Measurements from ENCODE around the gene FAM72B. TPM values are rescaled to one million over a fixed set of nuclear protein-coding genes. Genes with fewer than 3 reads are reported as not detected.
"Not testable (repeated sequence)": the region's sequence is repeated elsewhere in the genome, so short reads cannot be mapped to it uniquely, and the experiment has no call there.

The FAM72B gene
- total RNA-seq, 1 experiment from 2014 or later: 33.3 TPM

DNA sequence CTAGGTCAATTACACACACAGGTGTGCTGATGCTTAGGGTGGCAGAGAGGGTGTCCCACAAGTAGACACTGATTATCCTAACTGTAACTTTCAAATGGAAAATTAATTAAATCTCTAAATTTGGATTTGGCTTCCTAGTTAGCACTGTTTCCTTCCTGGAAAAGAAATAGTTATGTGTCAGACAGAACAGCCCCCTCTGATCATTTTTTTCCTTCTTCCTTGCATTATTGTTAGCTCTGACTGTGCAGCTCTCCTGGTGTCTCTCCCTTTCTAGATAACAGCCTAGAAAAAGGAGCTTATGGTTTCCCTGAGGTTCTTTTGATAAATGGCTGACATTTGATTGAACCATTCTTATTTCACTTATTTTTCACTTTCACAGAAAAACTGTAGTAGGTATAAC, 31.4 kb downstream of the FAM72B start:
- not testable (repeated sequence) for H3K9me2 ChIP-seq (replicated peaks; ENCODE audit: insufficient read depth, low read length); H3K9ac ChIP-seq (ENCODE audit: low read length); H4K20me1 ChIP-seq (ENCODE audit: insufficient read depth, low read depth, low read length); H3K79me2 ChIP-seq (ENCODE audit: low read length); DNase-seq; H3K4me2 ChIP-seq (ENCODE audit: low read depth, low read length, poor library complexity, severe bottlenecking); H2AFZ ChIP-seq (ENCODE audit: low read length); H3K27me3 ChIP-seq (ENCODE audit: low read length); H3K27ac ChIP-seq (ENCODE audit: low read length); H3K36me3 ChIP-seq (ENCODE audit: insufficient read depth, low read length); H3K9me3 ChIP-seq (ENCODE audit: low read length); H3K4me1 ChIP-seq (ENCODE audit: low read length); H3K4me3 ChIP-seq (ENCODE audit: low read length)

DNA sequence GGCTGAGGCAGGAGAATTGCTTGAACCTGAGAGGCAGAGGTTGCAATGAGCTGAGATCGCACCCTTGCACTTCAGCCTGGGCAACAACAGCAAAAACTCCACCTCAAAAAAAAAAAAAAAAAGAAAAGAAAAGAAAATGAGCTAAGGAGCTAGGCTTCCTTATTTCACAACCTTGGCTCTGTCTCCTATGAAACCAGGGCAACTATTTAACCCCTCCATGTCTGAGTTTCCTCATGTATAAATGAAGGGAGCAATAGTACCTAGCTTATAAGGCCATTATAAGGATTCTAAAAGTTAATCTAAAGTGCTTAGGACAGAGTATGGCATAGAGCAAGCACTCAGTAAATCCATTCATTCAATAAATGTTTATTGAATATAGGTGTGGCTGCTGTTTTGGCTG, 32.8 kb downstream of the FAM72B start:
- not testable (repeated sequence) for H3K4me1 ChIP-seq (ENCODE audit: low read length); H3K79me2 ChIP-seq (ENCODE audit: low read length); H4K20me1 ChIP-seq (ENCODE audit: insufficient read depth, low read depth, low read length); H3K4me3 ChIP-seq (ENCODE audit: low read length); H3K36me3 ChIP-seq (ENCODE audit: insufficient read depth, low read length); H3K4me2 ChIP-seq (ENCODE audit: low read depth, low read length, poor library complexity, severe bottlenecking); H3K9me3 ChIP-seq (ENCODE audit: low read length); H3K9me2 ChIP-seq (replicated peaks; ENCODE audit: insufficient read depth, low read length); H3K27me3 ChIP-seq (ENCODE audit: low read length); H2AFZ ChIP-seq (ENCODE audit: low read length); DNase-seq; H3K9ac ChIP-seq (ENCODE audit: low read length); H3K27ac ChIP-seq (ENCODE audit: low read length)

DNA sequence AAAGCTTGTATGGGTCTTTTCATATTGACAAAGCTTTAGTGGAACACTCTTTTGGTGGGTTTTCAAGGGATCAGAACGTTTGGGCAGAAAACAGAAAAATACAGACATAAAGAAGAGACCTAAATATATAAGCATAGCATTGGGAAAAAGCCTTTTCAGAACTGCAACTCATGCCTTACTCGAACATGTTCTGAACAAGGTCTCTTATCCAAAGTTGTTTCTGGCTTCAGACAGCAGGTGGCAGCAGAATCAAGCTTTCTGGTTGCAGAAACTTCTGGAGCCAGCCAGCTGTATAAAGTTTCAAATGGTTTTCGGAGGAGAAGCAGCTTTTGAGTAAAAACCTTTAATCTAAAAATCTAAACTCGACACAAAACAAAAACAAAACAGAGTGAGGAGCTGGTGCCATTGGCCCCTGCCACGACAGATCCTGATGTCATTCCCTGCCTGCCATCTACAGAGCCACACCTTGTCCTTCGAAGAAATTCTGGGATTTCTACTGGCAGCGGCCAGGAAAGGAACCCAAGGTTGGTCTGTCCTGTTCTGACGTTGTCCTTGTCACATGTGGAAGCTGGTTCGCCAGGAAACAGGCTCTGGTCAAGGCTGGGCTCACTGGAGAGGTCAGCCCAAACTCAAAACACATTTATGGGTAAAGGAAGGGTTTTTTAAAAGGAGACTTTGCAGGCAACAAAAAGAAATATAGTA, 35.5 kb downstream of the FAM72B start:
- H3K4me1 ChIP-seq (ENCODE audit: low read length); H3K4me3 ChIP-seq (ENCODE audit: low read length); DNase-seq; H3K36me3 ChIP-seq (ENCODE audit: insufficient read depth, low read length); H2AFZ ChIP-seq (ENCODE audit: low read length); H3K4me2 ChIP-seq (ENCODE audit: low read depth, low read length, poor library complexity, severe bottlenecking); H3K27me3 ChIP-seq (ENCODE audit: low read length); H3K27ac ChIP-seq (ENCODE audit: low read length); H3K9ac ChIP-seq (ENCODE audit: low read length); H4K20me1 ChIP-seq (ENCODE audit: insufficient read depth, low read depth, low read length); H3K9me2 ChIP-seq (replicated peaks; ENCODE audit: insufficient read depth, low read length); H3K79me2 ChIP-seq (ENCODE audit: low read length); H3K9me3 ChIP-seq (ENCODE audit: low read length): not testable (repeated sequence)

DNA sequence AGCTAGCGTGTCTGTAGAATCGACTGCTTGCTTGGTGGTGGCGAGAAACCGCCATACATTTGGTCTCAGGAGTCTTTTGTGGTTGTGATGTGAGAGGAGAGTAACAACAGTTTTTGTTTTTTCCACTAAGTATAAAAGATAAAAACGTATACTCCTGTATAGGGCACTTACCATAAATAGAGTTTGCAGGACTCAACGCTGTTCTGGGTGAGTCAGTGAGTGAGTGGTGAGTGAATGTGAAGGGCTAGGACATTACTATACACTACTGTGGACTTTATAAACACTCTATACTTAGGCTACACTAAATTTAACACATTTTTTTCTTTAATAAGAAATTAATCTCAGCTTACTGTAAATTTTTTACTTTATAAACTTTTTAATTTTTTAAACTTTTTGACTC, 43.7 kb downstream of the FAM72B start:
- not testable (repeated sequence) for H3K9me2 ChIP-seq (replicated peaks; ENCODE audit: insufficient read depth, low read length); H3K4me3 ChIP-seq (ENCODE audit: low read length); H3K4me2 ChIP-seq (ENCODE audit: low read depth, low read length, poor library complexity, severe bottlenecking); H3K27me3 ChIP-seq (ENCODE audit: low read length); H3K4me1 ChIP-seq (ENCODE audit: low read length); H3K9me3 ChIP-seq (ENCODE audit: low read length); H4K20me1 ChIP-seq (ENCODE audit: insufficient read depth, low read depth, low read length); H3K36me3 ChIP-seq (ENCODE audit: insufficient read depth, low read length); H2AFZ ChIP-seq (ENCODE audit: low read length); DNase-seq; H3K27ac ChIP-seq (ENCODE audit: low read length); H3K9ac ChIP-seq (ENCODE audit: low read length); H3K79me2 ChIP-seq (ENCODE audit: low read length)

DNA sequence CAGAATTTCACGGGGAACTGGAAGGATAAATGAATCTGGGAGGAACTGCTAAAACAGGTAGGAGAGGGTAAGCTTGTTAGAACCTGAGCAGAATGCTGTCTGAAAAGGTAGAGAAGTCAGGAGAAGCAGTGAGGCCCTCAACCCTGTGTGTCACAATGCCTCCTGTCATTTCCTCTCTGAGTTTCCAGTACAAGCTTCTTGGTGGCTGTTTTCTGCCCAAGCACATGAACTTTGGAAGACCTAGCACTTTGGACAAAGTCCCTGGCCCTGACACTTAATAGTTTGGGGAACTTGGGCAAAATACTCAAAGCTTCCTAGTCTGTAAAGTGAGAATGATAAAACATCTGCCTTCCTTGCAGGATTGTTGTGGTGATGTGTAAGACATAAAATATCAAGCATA, 52.6 kb downstream of the FAM72B start:
- H2AFZ ChIP-seq (ENCODE audit: low read length); H3K4me2 ChIP-seq (ENCODE audit: low read depth, low read length, poor library complexity, severe bottlenecking); H3K9ac ChIP-seq (ENCODE audit: low read length); H3K4me3 ChIP-seq (ENCODE audit: low read length); H3K27ac ChIP-seq (ENCODE audit: low read length); H3K27me3 ChIP-seq (ENCODE audit: low read length); H3K9me2 ChIP-seq (replicated peaks; ENCODE audit: insufficient read depth, low read length); H3K4me1 ChIP-seq (ENCODE audit: low read length); DNase-seq; H3K36me3 ChIP-seq (ENCODE audit: insufficient read depth, low read length); H4K20me1 ChIP-seq (ENCODE audit: insufficient read depth, low read depth, low read length); H3K79me2 ChIP-seq (ENCODE audit: low read length); H3K9me3 ChIP-seq (ENCODE audit: low read length): not testable (repeated sequence)

DNA sequence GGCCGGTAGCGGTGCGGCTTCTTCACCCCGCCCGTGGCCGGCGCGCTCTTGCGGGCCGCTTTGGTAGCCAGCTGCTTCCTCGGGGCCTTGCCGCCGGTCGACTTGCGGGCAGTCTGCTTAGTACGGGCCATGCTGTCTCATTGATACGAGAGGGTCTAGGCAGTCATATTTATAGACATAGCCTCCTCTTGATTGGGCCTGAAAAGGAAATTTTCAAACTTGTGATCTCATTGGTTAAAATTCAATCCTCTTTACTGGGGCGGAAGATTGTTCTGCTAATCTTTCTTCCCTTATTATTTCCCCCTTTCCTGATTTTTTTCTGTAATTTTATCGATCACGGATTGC, 65.7 kb downstream of the FAM72B start:
- H4K20me1 ChIP-seq (ENCODE audit: insufficient read depth, low read depth, low read length); H3K4me1 ChIP-seq (ENCODE audit: low read length); DNase-seq; H3K36me3 ChIP-seq (ENCODE audit: insufficient read depth, low read length); H3K4me2 ChIP-seq (ENCODE audit: low read depth, low read length, poor library complexity, severe bottlenecking); H3K9me2 ChIP-seq (replicated peaks; ENCODE audit: insufficient read depth, low read length); H3K9ac ChIP-seq (ENCODE audit: low read length); H2AFZ ChIP-seq (ENCODE audit: low read length); H3K27me3 ChIP-seq (ENCODE audit: low read length); H3K27ac ChIP-seq (ENCODE audit: low read length); H3K79me2 ChIP-seq (ENCODE audit: low read length); H3K9me3 ChIP-seq (ENCODE audit: low read length); H3K4me3 ChIP-seq (ENCODE audit: low read length): not testable (repeated sequence)

Other genes starting within 250 kb of the FAM72B start
- gene SRGAP2C, start 635 bp upstream of the FAM72B start, total RNA-seq (2014; rRNA removed; shearing (Covaris generic); ENCODE audit: low replicate concordance): 21.0 and 26.2 TPM in 2 replicates

Measured in Karpas-422 (cell line).